OCI-LY3 (cell line): ENCODE measurements around the gene KRT6A.

ENCODE experiments used
- EZH2phosphoT487 ChIP-seq: fragments of 200-600 bp; shearing (Covaris generic); IDR thresholded peaks from 2 replicates; pipeline ENCODE4 v1.6.1; 2018; ENCODE audit warnings: antibody characterized with exemption, mixed run types, low read depth
- TF ChIP-seq, protein P1 (sequence below): fragments of 200-600, 300-600 bp; sonication (generic); IDR thresholded peaks from 2 replicates; pipeline ENCODE4 v1.5.1; 2014; ENCODE audit warnings: antibody characterized with exemption, low read length, low read depth

DNA sequence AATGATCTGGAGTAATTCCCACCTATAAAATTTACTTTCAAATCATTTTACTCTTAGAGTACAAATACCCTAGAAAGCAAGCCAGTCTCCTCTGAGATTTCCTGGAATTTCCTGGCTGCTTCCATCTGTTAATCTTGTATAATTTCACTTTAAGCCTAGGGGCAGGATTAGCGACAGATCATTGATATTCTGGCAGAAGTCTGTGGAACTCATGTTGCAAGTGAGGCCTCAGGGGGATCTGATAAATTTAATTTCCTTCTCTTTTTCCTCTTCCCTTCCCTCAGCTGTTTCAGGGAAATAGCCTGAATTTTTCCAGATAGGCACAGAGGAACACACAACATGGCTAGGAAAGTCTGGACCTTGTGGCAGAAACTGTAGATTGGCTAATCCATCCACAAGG is 5.9 kb upstream of the KRT6A start:
- TF ChIP-seq, protein P1, sequence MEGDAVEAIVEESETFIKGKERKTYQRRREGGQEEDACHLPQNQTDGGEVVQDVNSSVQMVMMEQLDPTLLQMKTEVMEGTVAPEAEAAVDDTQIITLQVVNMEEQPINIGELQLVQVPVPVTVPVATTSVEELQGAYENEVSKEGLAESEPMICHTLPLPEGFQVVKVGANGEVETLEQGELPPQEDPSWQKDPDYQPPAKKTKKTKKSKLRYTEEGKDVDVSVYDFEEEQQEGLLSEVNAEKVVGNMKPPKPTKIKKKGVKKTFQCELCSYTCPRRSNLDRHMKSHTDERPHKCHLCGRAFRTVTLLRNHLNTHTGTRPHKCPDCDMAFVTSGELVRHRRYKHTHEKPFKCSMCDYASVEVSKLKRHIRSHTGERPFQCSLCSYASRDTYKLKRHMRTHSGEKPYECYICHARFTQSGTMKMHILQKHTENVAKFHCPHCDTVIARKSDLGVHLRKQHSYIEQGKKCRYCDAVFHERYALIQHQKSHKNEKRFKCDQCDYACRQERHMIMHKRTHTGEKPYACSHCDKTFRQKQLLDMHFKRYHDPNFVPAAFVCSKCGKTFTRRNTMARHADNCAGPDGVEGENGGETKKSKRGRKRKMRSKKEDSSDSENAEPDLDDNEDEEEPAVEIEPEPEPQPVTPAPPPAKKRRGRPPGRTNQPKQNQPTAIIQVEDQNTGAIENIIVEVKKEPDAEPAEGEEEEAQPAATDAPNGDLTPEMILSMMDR, result no peak
- no peak for TF ChIP-seq EZH2phosphoT487
